Osteoblast (primary cell): ENCODE results near the gene MYLK. TPM values are rescaled to one million over a fixed set of nuclear protein-coding genes. Genes with fewer than 3 reads are reported as not detected.
A peak's percentile ranks its signal among the peaks of the same experiment; 100 is the strongest.

Source experiments
- DNase-seq: peaks from one replicate; pipeline ENCODE4 v3.0.0; 2011; ENCODE audit warnings: low spot score, mixed read lengths; ENCODE audit not compliant: insufficient read length; ENCODE audit errors: missing footprints
- H2AFZ ChIP-seq: 2 replicates; pipeline ENCODE4 v1.6.0; 2011; ENCODE audit warnings: mild to moderate bottlenecking, low read length
- H3K27ac ChIP-seq: 2 replicates; pipeline ENCODE4 v1.5.1; 2011; ENCODE audit warnings: mild to moderate bottlenecking, low read depth, low read length, moderate library complexity
- H3K27me3 ChIP-seq: 2 replicates; pipeline ENCODE4 v1.6.0; 2012; ENCODE audit warnings: mild to moderate bottlenecking, control low read depth, inconsistent platforms, low read length, moderate library complexity; ENCODE audit not compliant: insufficient read depth
- H3K36me3 ChIP-seq: 2 replicates; pipeline ENCODE4 v1.5.1; 2011; ENCODE audit warnings: mild to moderate bottlenecking, low read length, control low read depth, moderate library complexity; ENCODE audit not compliant: insufficient read depth
- H3K4me1 ChIP-seq: 2 replicates; pipeline ENCODE4 v1.5.1; 2011; ENCODE audit warnings: mild to moderate bottlenecking, low read length, control low read depth, moderate library complexity; ENCODE audit not compliant: insufficient read depth
- H3K4me2 ChIP-seq: 2 replicates; pipeline ENCODE4 v1.6.0; 2011; ENCODE audit warnings: mild to moderate bottlenecking, low read length; ENCODE audit not compliant: insufficient read depth
- H3K4me3 ChIP-seq: fragments of 200-600 bp; sonication (generic); 3 replicates; pipeline ENCODE4 v1.5.1; 2012; ENCODE audit warnings: mild to moderate bottlenecking, low read length, inconsistent platforms; ENCODE audit not compliant: insufficient read depth
- H3K79me2 ChIP-seq: 2 replicates; pipeline ENCODE4 v1.6.0; 2012; ENCODE audit warnings: mild to moderate bottlenecking, low read length, control low read depth, inconsistent platforms; ENCODE audit not compliant: insufficient read depth
- H3K9me3 ChIP-seq: 2 replicates; pipeline ENCODE4 v1.5.1; 2011; ENCODE audit warnings: low read depth, low read length, control low read depth
- H4K20me1 ChIP-seq: 2 replicates; pipeline ENCODE4 v1.6.0; 2012; ENCODE audit warnings: mild to moderate bottlenecking, low read length, control low read depth; ENCODE audit not compliant: insufficient read depth
- total RNA-seq: library from RNA; depleted of rRNA; stranded (reverse); fragments of >200 nt; gene quantifications from 2 replicates; pipeline ENCODE4 v1.2.3, GENCODE V29; 2012
- TF ChIP-seq, protein P1 (sequence below): IDR thresholded peaks from 2 replicates; pipeline ENCODE4 v1.5.1; 2011; ENCODE audit warnings: mild to moderate bottlenecking, low read depth, low read length, moderate library complexity; ENCODE audit errors: extremely low read depth

Gene MYLK
- total RNA-seq, 1 donor, result 268 TPM

DNA sequence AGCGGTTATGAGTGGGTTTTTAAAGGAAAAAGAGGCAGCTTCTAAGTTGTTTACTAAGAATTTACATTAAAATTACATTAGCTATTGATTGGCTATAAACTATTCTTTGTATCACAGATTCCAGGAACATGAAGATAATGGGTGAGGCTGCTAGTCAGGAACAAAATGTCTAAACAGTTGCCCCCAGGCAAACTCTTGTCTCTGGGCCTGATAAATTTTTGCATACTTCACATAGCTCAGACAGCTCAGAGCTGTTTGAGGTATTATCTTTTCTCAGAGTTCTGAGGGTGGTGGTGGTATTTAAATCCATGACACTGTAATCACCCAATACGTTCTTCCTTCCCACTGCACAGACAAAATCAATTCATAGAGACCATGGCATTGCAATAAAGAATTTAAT lies 297.2 kb downstream of the MYLK start:
- peak overlapping the region; percentile 2 for H3K27ac ChIP-seq
- no peak overlapping the region for H3K4me3 ChIP-seq
- no peak for DNase-seq

DNA sequence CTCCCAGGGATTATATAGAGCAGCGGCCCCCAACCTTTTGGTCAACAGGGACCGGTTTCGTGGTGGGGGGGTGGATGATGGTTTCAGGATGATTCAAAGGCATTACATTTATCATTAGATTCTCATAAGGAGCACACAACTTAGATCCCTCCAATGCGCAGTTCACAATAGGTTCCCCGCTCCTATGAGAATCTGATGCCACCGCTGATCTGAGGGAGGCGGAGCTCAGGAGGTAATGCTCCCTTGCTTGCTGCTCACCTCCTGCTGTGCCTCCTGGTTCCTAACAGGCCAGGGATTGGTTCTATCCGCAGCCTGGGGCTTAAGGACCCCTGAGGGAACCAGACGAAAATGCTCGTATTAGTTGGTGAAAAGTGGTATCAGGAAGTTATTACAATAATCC lies 298.0 kb downstream of the MYLK start:
- no peaks in the 10 kb centered on the region for H4K20me1 ChIP-seq
- peak overlapping the region; percentile 82 for H3K27ac ChIP-seq
- H3K79me2 ChIP-seq, result peaks cover 18% of the 10 kb centered on the region
- H3K9me3 ChIP-seq, result peaks cover 4% of the 10 kb centered on the region
- H3K27me3 ChIP-seq, result no peaks in the 10 kb centered on the region
- peak overlapping the region; percentile 73 for H3K4me3 ChIP-seq
- H3K4me2 ChIP-seq, result peak overlapping the region; percentile 90
- peak; percentile 66 for DNase-seq
- peaks cover 8% of the 10 kb centered on the region for H3K36me3 ChIP-seq
- TF ChIP-seq, protein P1, sequence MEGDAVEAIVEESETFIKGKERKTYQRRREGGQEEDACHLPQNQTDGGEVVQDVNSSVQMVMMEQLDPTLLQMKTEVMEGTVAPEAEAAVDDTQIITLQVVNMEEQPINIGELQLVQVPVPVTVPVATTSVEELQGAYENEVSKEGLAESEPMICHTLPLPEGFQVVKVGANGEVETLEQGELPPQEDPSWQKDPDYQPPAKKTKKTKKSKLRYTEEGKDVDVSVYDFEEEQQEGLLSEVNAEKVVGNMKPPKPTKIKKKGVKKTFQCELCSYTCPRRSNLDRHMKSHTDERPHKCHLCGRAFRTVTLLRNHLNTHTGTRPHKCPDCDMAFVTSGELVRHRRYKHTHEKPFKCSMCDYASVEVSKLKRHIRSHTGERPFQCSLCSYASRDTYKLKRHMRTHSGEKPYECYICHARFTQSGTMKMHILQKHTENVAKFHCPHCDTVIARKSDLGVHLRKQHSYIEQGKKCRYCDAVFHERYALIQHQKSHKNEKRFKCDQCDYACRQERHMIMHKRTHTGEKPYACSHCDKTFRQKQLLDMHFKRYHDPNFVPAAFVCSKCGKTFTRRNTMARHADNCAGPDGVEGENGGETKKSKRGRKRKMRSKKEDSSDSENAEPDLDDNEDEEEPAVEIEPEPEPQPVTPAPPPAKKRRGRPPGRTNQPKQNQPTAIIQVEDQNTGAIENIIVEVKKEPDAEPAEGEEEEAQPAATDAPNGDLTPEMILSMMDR, result no peak
- peak overlapping the region; percentile 87 for H2AFZ ChIP-seq
- peaks cover 21% of the 10 kb centered on the region for H3K4me1 ChIP-seq

More for the DNA sequence above, 297.2 kb downstream of the MYLK start:
- Histone ChIP-seq H3K4me2 (peak overlapping the region; percentile 90), H3K9me3 (peaks cover 4% of the 10 kb centered on the region), H3K27me3 (no peaks in the 10 kb centered on the region), H4K20me1 (no peaks in the 10 kb centered on the region), H3K79me2 (peaks cover 18% of the 10 kb centered on the region), H3K4me1 (peaks cover 21% of the 10 kb centered on the region), H2AFZ (no peak overlapping the region), H3K36me3 (peaks cover 3% of the 10 kb centered on the region)
- TF ChIP-seq, protein P1, result no peak

DNA sequence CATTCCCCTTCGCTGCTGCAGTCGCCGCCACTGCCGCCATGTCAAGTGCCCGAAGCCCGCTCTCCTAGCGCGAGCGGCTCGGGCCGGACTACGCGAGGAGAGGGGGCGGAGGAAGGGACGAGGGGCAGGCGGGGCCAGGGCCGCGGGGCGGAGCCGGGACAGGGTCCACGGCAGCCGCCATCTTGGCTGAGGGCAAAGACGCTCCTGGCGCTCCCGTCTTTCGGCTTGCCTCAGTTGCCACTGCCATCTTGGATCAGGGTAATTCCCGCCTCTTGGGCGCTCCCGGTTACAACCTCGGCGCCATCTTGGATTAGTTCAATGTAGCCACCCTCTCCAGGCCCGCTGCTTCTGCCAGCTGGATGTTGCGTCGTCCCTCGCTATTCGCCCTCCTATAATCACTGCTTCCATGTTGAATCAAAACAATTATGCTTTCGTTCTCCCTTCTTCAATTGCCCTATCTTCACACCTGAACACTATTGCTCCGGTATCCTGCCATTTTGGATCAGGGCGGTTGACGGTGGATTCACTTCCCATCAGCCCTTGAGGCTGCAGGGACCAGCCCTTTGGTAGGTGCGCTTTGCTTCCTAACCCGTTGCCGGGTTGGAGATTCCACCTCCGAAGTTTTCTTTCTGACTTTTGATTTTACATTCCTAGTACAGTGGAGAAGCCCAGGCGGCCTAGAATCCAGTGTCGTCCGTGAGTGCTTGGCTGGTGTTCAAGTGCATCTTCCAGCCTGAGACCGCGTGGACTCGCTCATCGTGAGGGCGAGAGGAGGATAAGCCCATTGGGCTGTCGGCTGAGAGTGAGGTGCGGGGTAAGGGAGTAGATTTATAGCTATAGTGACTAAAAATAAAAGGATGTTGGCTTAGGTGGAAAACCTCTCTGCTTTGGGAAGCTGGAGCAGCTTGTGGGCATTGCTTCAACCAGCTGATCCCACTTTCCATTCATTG lies 298.9 kb downstream of the MYLK start, which contains the start of gene HACD2:
HACD2 (minus strand) TSS at position 66 of the 950 bp plus-strand sequence; CDS start at position 40, 26 bp downstream.
- Histone ChIP-seq H3K9me3 (no peaks in the 10 kb centered on the region), H3K4me1 (peaks cover 21% of the 10 kb centered on the region), H3K27ac (peak within 1 kb of the TSS; percentile 82), H2AFZ (peak within 1 kb of the TSS; percentile 87), H3K4me3 (peak within 1 kb of the TSS; percentile 73), H4K20me1 (no peaks in the 10 kb centered on the region), H3K36me3 (peaks cover 12% of the 10 kb centered on the region), H3K27me3 (no peaks in the 10 kb centered on the region), H3K4me2 (peak within 1 kb of the TSS; percentile 90), H3K79me2 (peaks cover 18% of the 10 kb centered on the region)
- peak; percentile 96 for DNase-seq
- TF ChIP-seq, protein P1, result no peak
